HG03066 (cell line): ENCODE data around the gene BMAL1.

Experiments
- ATAC-seq: cut with Tn5 transposase; IDR thresholded peaks from one replicate; pipeline ENCODE4 v1.9.1; 2021; ENCODE audit warnings: low read depth; ENCODE audit not compliant: unreplicated experiment

The BMAL1 gene

DNA sequence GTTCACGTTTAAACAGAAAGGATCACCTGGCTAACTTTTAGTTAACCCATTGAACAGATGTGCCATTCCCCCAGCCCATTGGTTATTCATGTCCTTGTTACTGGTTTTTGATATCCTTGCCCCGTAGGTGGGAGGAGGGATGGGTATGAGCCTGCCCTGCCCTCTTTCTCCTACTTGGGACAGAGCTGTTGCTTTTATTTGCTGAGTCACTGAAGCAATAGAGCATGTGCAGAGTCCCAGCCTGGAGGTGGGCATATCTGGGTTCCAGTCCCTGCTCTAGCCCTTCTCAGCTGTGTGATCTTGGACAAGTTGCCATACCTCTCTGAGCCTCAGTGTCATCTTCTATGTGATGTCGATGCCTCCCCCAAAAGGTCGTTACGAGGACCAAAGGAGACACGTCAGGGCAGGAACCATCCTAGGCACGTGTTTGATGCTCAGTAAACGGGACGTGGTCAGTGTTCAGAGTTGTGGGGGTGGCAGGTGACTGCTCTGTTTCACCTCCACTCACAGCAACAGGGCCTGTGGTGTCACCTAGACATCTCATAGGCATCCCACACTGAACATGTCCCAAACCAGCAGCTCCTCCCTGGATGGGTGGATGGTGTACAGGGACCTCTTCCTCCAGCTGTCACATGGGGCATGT is 61.0 kb downstream of the BMAL1 start:
- no peak for ATAC-seq

GRCh38 chr11:13339195-13340153 is 61.9 kb downstream of the BMAL1 start:
- peak; percentile 29 for ATAC-seq

GRCh38 chr11:13341026-13341425 is 63.4 kb downstream of the BMAL1 start:
- no peak for ATAC-seq

GRCh38 chr11:13343067-13343466 is 65.5 kb downstream of the BMAL1 start:
- peak; percentile 44 for ATAC-seq

- no peak for ATAC-seq
Observed at GRCh38 chr11:13343931-13344717, 66.5 kb downstream of the BMAL1 start.

DNA sequence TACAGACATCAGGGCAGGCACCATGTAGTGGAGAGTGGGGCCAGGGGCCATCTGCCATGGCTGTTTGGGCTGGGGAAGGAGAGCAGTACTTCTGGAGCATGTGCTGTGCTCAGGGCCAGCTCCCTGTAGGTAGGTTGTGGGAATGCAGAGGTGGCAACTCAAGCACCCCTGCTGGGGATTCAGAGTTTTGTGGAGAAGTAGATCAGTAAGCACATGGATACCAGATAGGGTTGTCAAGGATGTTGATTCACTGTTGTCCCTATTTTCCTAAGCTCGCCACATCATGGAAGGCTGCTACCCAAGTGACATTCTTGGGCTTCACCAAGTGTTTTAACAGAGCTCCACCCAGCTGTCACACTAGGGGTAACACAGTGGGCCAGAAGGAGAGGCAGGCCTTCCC is 67.2 kb downstream of the BMAL1 start:
- no peak for ATAC-seq

- ATAC-seq, result no peak
Observed at GRCh38 chr11:13346470-13346869, 68.9 kb downstream of the BMAL1 start.

DNA sequence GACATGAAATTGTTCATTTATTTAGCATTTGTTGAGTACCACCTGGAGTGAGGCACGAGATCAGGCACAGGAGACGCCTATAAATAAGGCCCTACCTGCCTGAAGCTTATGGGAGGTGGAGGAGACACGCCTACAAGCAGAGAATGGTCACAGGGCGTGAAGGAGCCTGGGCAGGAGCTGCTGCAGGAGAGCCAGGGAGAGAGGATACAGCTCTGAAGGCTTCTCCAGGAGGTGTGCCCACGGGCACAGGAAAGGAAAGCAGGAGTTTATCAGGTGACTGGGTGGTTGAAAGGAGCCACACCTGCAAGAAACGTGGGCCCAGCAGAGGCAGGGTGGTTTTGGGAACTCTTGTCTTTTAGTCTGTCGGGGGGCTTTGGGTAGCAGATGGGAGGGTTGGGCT is 70.3 kb downstream of the BMAL1 start:
- ATAC-seq, result no peak

GRCh38 chr11:13348305-13348704 is 70.7 kb downstream of the BMAL1 start:
- ATAC-seq, result no peak

DNA sequence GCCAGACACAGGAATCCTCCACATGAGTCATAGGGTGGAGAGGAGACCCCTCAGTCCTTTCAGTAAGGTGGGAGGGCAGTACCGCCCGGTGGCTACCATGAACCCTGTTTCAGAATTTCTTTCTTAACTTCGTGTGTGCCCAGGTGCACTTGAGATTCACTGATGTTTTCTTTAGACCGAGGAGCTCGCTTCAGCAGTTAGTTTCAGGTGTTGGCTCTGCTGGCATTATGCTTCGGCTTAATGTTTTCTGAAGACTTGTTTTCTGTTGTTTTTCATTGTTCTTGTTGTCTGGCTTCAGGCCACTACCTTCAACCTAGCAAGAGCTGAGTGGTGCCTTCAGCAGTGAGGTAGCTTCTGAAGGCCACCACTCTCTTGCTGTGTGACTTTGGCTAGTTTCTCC is 71.5 kb downstream of the BMAL1 start:
- ATAC-seq, result no peak

- ATAC-seq, result no peak
Observed at GRCh38 chr11:13349581-13349980, 72.0 kb downstream of the BMAL1 start.

GRCh38 chr11:13352711-13353110 is 75.1 kb downstream of the BMAL1 start:
- no peak for ATAC-seq

- no peak for ATAC-seq
Observed at GRCh38 chr11:13354335-13354734, 76.7 kb downstream of the BMAL1 start.

GRCh38 chr11:13355191-13355590 is 77.6 kb downstream of the BMAL1 start:
- no peak for ATAC-seq

DNA sequence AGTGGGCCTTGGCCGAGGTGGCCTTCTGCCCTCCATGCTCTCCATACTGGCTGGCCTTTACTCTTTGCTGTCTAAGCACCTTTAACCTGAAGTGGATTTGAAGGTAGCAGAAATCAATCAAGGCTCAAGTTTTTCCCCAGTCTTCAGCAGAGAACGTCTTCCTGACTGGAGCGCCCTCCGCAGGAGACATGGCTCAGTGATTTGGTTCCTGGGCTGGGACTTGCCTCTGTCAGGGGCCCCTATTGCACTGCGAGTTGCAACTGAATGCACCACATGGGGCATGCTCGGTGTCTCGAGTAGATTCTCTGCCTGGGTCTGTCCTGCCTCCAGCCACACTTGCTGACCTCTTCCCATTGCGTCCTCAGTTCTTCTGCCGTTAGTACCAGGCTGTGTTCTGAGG is 79.6 kb downstream of the BMAL1 start:
- ATAC-seq, result no peak

- no peak for ATAC-seq
Observed at GRCh38 chr11:13358596-13359270, 81.1 kb downstream of the BMAL1 start.

DNA sequence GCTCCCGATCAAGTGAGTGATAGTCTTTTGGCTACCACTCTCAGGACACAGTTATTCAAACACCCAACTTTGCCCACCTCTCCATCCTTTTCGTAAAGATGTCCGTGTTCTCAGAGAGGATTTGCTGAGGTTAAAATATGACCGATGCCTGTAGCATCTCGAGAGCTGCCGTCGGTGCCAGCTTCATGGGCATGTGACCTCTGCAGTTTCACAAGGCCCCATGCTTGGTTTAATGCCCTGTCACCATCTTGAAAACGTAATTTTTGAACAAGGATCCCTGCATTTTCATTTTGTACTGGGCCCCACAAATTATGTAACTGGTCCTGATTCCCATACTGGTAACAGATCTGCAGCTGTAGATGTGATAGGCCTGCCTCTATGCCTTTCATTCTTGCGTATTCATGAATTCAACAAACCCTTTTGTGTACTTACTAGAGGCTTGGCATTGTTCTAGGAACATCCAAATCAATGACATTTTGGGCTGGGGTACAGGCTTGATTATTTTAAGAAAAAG is 85.1 kb downstream of the BMAL1 start:
- ATAC-seq, result no peak

GRCh38 chr11:13364388-13364787 is 86.8 kb downstream of the BMAL1 start:
- ATAC-seq, result no peak

DNA sequence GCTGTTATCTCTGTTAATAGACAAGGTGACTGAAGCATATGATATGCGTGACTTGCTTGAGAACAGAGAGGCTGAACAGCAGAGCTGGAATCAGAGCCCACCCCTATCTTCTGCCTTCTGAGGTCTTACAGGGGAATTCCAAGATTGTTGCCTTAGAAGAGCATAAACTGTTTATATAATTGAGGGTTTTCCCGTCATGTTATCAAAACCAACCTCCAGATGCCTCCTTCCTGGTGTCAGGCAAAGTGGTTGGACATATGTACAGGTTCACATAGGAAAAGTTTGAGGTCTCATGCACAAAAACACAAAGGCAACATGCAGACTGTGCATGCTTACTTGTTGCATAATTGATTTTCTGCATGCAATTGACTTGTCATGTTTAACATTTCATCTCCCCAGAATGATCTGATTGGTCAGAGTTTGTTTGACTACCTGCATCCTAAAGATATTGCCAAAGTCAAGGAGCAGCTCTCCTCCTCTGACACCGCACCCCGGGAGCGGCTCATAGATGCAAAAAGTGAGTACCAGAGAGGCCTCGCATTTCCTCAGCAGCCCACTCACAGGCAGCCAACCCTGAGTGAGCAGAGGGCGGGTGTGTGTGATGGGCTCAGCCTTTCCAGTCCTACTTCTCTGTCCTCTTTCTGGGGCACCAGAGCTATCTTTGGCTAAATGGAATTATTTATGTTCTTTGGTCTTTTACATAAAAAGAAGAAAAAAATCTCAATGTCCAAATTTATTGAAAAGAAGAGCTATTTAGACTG is 88.9 kb downstream of the BMAL1 start:
- no peak for ATAC-seq

GRCh38 chr11:13367115-13367514 is 89.5 kb downstream of the BMAL1 start:
- ATAC-seq, result no peak
